ENCODE measurements around the gene RASD1. TPM values are rescaled to one million over a fixed set of nuclear protein-coding genes. Genes with fewer than 3 reads are reported as not detected.

RASD1 gene
- total RNA-seq, 1 experiment from 2014 or later = 0.30 TPM

GRCh38 chr17:17516941-17517720 is 20.9 kb upstream of the RASD1 start:
- no peak overlapping the region for H3K4me3 ChIP-seq (replicated peaks in 1 of 2; ENCODE audit: low read depth in 1 of 2, low read length in 2 of 2)
- peaks cover under 1 to 25% of the 10 kb centered on the region in 2 experiments; a peak in 3 of 4 replicates for H3K4me1 ChIP-seq (ENCODE audit: control insufficient read depth in 1 of 2, insufficient read depth in 2 of 2, low read length in 2 of 2)
- ChIA-PET RAD21 (ENCODE audit: low non-redundant PET in 1 of 2, low total read pairs in 2 of 2, uncharacterized antibody in 2 of 2, unreplicated experiment in 2 of 2) (no interaction called here), CTCF (interaction anchor here (1.4 to 1.5 kb wide), 2 partner anchors 20 to 52 kb away, joined by 3 to 5 read pairs; no protein-coding TSS in a partner anchor), POLR2A (no interaction called here)
- no peak overlapping the region for H3K4me2 ChIP-seq (ENCODE audit: low read length)
- no peak overlapping the region for H3K27ac ChIP-seq (ENCODE audit: low read depth, low read length)
- TF ChIP-seq SRF (IDR thresholded peaks at IDR 0.05; ENCODE audit: low read depth) (no peak), POLR2A (IDR thresholded peaks at IDR 0.05; ENCODE audit: borderline replicate concordance, extremely low read depth, insufficient read depth, insufficient read length) (no peak), CBX3 (IDR thresholded peaks at IDR 0.05; ENCODE audit: low read depth) (no peak), POLR2AphosphoS5 (IDR thresholded peaks at IDR 0.05; ENCODE audit: low read depth, low read length) (no peak), SIN3A (IDR thresholded peaks at IDR 0.05; ENCODE audit: low read depth) (no peak), SP1 (IDR thresholded peaks at IDR 0.05; ENCODE audit: low read depth) (no peak), FOSL1 (IDR thresholded peaks at IDR 0.05; ENCODE audit: low read depth) (no peak), CEBPB (IDR thresholded peaks at IDR 0.05; ENCODE audit: low read depth) (no peak), ELF1 (IDR thresholded peaks at IDR 0.05; ENCODE audit: borderline replicate concordance, low read depth) (no peak), EZH2 (IDR thresholded peaks at IDR 0.05) (no peak), RAD21 (IDR thresholded peaks at IDR 0.05; ENCODE audit: low read depth) (no peak), EZH2phosphoT487 (IDR thresholded peaks at IDR 0.05; ENCODE audit: borderline replicate concordance) (no peak), YY1 (IDR thresholded peaks at IDR 0.05; ENCODE audit: extremely low read depth, insufficient replicate concordance, low read depth, low read length) (no peak), EGR1 (IDR thresholded peaks at IDR 0.05; ENCODE audit: low read depth) (no peak)
- TF ChIP-seq, protein P1, sequence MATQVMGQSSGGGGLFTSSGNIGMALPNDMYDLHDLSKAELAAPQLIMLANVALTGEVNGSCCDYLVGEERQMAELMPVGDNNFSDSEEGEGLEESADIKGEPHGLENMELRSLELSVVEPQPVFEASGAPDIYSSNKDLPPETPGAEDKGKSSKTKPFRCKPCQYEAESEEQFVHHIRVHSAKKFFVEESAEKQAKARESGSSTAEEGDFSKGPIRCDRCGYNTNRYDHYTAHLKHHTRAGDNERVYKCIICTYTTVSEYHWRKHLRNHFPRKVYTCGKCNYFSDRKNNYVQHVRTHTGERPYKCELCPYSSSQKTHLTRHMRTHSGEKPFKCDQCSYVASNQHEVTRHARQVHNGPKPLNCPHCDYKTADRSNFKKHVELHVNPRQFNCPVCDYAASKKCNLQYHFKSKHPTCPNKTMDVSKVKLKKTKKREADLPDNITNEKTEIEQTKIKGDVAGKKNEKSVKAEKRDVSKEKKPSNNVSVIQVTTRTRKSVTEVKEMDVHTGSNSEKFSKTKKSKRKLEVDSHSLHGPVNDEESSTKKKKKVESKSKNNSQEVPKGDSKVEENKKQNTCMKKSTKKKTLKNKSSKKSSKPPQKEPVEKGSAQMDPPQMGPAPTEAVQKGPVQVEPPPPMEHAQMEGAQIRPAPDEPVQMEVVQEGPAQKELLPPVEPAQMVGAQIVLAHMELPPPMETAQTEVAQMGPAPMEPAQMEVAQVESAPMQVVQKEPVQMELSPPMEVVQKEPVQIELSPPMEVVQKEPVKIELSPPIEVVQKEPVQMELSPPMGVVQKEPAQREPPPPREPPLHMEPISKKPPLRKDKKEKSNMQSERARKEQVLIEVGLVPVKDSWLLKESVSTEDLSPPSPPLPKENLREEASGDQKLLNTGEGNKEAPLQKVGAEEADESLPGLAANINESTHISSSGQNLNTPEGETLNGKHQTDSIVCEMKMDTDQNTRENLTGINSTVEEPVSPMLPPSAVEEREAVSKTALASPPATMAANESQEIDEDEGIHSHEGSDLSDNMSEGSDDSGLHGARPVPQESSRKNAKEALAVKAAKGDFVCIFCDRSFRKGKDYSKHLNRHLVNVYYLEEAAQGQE (IDR thresholded peaks at IDR 0.05; ENCODE audit: low read depth) = no peak
- no peaks in the 10 kb centered on the region for H3K27me3 ChIP-seq (ENCODE audit: insufficient read depth, low read length)
- H4K20me1 ChIP-seq (ENCODE audit: insufficient read depth) = no peaks in the 10 kb centered on the region
- no peak overlapping the region for H2AFZ ChIP-seq (ENCODE audit: low read depth, low read length, poor library complexity, severe bottlenecking)
- DNase-seq (ENCODE audit: low read depth, low spot score) (no peak), ATAC-seq (no peak)
- no peak overlapping the region for H3K9ac ChIP-seq (ENCODE audit: low read length)
- BruUV-seq (replicated peaks) = no TSS peak
- H3K9me2 ChIP-seq (ENCODE audit: insufficient read depth) = no peaks in the 10 kb centered on the region
- no peaks in the 10 kb centered on the region for H3K79me2 ChIP-seq (ENCODE audit: insufficient read depth, low read length)
- intact Hi-C loops (cut with micrococcal nuclease) = no loop called here
- H3K36me3 ChIP-seq (ENCODE audit: control insufficient read depth in 1 of 2, insufficient read depth in 2 of 2, low read length in 2 of 2) = no peaks in the 10 kb centered on the region
- H3K9me3 ChIP-seq (ENCODE audit: control insufficient read depth in 1 of 2, insufficient read depth in 1 of 2, low read depth in 1 of 2, low read length in 2 of 2) = no peaks in the 10 kb centered on the region

All from HCT116 (cell line).